Upper lobe of left lung (tissue), 4 donors: ENCODE data around the gene MLKL.

Experiments
- POLR2A ChIP-seq, 4 donors: fragments of 450-650 bp; IDR thresholded peaks; one replicate each; pipeline ENCODE4 v1.5.1; 2016 to 2017; ENCODE audit warnings: antibody characterized with exemption in 4 of 4, mild to moderate bottlenecking in 2 of 4
- POLR2AphosphoS5 ChIP-seq, 2 donors: sonication (generic); formaldehyde crosslinking; IDR thresholded peaks; one replicate each; pipeline ENCODE4 v1.5.1; 2017; ENCODE audit warnings: antibody characterized with exemption in 2 of 2
- TF ChIP-seq, protein P1 (sequence below), 6 experiments: fragments of 450-650 bp in 4 of 6; fragments of 200-600 bp in 2 of 6; sonication (generic) in 2 of 6; IDR thresholded peaks; one replicate each; pipeline ENCODE4 v1.5.1; 2016 to 2019; ENCODE audit warnings: antibody characterized with exemption in 6 of 6

GRCh38 chr16:74748616-74749026 is 48.0 kb upstream of the MLKL start:
- TF ChIP-seq, protein P1, sequence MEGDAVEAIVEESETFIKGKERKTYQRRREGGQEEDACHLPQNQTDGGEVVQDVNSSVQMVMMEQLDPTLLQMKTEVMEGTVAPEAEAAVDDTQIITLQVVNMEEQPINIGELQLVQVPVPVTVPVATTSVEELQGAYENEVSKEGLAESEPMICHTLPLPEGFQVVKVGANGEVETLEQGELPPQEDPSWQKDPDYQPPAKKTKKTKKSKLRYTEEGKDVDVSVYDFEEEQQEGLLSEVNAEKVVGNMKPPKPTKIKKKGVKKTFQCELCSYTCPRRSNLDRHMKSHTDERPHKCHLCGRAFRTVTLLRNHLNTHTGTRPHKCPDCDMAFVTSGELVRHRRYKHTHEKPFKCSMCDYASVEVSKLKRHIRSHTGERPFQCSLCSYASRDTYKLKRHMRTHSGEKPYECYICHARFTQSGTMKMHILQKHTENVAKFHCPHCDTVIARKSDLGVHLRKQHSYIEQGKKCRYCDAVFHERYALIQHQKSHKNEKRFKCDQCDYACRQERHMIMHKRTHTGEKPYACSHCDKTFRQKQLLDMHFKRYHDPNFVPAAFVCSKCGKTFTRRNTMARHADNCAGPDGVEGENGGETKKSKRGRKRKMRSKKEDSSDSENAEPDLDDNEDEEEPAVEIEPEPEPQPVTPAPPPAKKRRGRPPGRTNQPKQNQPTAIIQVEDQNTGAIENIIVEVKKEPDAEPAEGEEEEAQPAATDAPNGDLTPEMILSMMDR (IDR thresholded peaks at IDR 0.05) = no peak
- TF ChIP-seq POLR2AphosphoS5 (IDR thresholded peaks at IDR 0.05) = no peak
- no peak for TF ChIP-seq POLR2A (IDR thresholded peaks at IDR 0.05)
